ENCODE data around the gene CAPN3.

CAPN3 gene

DNA sequence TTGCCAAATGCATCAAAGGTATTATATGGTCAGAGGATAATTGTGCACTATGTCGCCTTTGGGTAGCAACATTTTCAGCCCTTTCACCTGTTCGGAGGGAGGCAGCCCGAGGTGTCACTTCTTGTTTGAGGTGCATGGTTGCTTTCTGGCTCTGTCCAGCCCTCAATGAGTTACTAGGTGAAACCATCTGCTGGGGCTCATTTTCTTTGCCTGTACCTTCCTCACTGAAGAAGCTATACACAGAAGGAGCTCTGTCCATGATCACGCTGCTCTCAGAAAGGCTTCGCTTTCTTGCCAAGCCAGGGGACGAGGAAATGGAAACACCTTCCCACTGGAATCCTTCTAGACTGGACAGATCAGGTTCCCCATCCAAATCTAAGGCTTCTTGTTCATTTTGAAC is 89.0 kb downstream of the CAPN3 start (continued):
- TF ChIP-seq, protein P1, sequence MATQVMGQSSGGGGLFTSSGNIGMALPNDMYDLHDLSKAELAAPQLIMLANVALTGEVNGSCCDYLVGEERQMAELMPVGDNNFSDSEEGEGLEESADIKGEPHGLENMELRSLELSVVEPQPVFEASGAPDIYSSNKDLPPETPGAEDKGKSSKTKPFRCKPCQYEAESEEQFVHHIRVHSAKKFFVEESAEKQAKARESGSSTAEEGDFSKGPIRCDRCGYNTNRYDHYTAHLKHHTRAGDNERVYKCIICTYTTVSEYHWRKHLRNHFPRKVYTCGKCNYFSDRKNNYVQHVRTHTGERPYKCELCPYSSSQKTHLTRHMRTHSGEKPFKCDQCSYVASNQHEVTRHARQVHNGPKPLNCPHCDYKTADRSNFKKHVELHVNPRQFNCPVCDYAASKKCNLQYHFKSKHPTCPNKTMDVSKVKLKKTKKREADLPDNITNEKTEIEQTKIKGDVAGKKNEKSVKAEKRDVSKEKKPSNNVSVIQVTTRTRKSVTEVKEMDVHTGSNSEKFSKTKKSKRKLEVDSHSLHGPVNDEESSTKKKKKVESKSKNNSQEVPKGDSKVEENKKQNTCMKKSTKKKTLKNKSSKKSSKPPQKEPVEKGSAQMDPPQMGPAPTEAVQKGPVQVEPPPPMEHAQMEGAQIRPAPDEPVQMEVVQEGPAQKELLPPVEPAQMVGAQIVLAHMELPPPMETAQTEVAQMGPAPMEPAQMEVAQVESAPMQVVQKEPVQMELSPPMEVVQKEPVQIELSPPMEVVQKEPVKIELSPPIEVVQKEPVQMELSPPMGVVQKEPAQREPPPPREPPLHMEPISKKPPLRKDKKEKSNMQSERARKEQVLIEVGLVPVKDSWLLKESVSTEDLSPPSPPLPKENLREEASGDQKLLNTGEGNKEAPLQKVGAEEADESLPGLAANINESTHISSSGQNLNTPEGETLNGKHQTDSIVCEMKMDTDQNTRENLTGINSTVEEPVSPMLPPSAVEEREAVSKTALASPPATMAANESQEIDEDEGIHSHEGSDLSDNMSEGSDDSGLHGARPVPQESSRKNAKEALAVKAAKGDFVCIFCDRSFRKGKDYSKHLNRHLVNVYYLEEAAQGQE (tag by site-specific recombination; IDR thresholded peaks at IDR 0.05): no peak
- no peak for TF ChIP-seq FEZF1 (tag by site-specific recombination; IDR thresholded peaks at IDR 0.05)
- TF ChIP-seq ZIC2 (tag by site-specific recombination; IDR thresholded peaks at IDR 0.05): no peak
- no peak for TF ChIP-seq ZNF302 (tag by site-specific recombination; IDR thresholded peaks at IDR 0.05; ENCODE audit: low read depth)

DNA sequence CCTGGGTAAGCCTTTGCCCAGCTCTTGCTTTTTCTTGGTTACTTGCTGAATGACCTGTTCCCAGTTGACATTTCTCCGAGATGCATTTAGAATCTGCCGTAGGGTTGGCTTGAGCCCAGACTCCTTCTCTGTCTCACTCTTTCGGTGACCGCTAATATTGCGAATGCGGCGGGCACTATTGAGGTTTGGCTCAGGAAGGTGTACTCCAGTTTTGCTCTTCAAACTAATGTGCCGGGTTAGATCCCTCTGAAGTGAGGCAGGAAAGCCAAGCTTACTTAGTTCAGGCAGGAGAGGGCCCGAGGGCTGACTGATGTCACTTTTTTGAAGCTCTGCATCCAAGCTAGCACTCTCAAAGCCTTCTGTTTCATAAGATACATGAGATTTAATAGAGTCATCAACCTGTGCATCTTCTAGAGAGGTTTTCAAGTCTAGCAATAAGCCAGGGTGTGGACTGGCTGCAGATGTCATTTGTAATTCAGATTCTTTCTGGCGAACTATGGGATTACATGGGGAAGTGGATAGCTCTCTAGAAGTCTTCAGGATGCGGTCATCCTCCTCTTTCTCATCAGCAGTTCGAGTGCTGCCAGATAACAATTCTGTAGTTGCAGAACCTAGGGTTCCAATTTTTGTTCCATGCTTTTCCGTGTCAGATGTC is 90.6 kb downstream of the CAPN3 start:
- H3K27ac ChIP-seq (ENCODE audit: extremely low read depth, low read depth, low read length): no peak overlapping the region
- no peaks in the 10 kb centered on the region for H3K9me3 ChIP-seq (ENCODE audit: control insufficient read depth, insufficient read depth, low read depth, low read length)
- CTCF ChIA-PET: no interaction called here
- H3K4me1 ChIP-seq (ENCODE audit: control insufficient read depth, insufficient read depth, low read length): no peaks in the 10 kb centered on the region
- TF ChIP-seq ZNF146 (tag by site-specific recombination; IDR thresholded peaks at IDR 0.05) (no peak), ZNF221 (tag by site-specific recombination; IDR thresholded peaks at IDR 0.05; ENCODE audit: borderline replicate concordance) (no peak), OSR2 (tag by site-specific recombination; IDR thresholded peaks at IDR 0.05) (no peak)
- TF ChIP-seq, protein P2, sequence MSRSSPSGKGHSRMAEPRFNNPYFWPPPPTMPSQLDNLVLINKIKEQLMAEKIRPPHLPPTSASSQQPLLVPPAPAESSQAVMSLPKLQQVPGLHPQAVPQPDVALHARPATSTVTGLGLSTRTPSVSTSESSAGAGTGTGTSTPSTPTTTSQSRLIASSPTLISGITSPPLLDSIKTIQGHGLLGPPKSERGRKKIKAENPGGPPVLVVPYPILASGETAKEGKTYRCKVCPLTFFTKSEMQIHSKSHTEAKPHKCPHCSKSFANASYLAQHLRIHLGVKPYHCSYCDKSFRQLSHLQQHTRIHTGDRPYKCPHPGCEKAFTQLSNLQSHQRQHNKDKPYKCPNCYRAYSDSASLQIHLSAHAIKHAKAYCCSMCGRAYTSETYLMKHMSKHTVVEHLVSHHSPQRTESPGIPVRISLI (tag by site-specific recombination; IDR thresholded peaks at IDR 0.05): no peak
- no peak overlapping the region for H3K4me3 ChIP-seq (ENCODE audit: low read depth, low read length)
- peaks cover 7 to 61% of the 10 kb centered on the region in 2 experiments; a peak in 2 of 3 replicates for H3K36me3 ChIP-seq (ENCODE audit: control insufficient read depth in 2 of 2, insufficient read depth in 1 of 2, low read length in 2 of 2)
- POLR2A ChIA-PET: no interaction called here

DNA sequence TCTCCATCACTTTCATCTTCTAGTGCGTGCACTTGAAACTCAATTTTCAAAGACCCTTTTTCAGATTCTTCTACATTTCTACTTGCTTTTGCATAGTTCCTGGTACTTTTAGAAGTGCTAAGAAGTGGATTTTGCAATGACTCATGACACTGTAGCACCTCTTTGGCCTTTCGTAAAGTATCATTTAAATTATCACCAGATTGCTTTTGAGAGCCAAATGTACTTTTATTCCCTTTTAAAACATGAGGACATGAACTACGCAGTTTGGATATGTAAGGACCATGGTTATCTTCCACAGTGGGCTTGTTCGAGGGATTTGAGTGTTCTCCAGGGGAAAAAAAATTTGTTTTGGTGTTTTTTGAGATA is 91.1 kb downstream of the CAPN3 start:
- H3K9me3 ChIP-seq (ENCODE audit: control insufficient read depth, insufficient read depth, low read depth, low read length): no peaks in the 10 kb centered on the region
- H3K4me3 ChIP-seq (ENCODE audit: low read depth, low read length): no peak overlapping the region
- ChIA-PET POLR2A (no interaction called here), CTCF (no interaction called here)
- no peaks in the 10 kb centered on the region for H3K4me1 ChIP-seq (ENCODE audit: control insufficient read depth, insufficient read depth, low read length)
- TF ChIP-seq ZNF792 (tag by site-specific recombination; IDR thresholded peaks at IDR 0.05) (no peak), ZBTB17 (tag by site-specific recombination; IDR thresholded peaks at IDR 0.05) (no peak), WT1 (tag by site-specific recombination; IDR thresholded peaks at IDR 0.05) (no peak), ZNF626 (tag by site-specific recombination; IDR thresholded peaks at IDR 0.05) (no peak), ZNF843 (tag by site-specific recombination; IDR thresholded peaks at IDR 0.05) (no peak)
- TF ChIP-seq, protein P3, sequence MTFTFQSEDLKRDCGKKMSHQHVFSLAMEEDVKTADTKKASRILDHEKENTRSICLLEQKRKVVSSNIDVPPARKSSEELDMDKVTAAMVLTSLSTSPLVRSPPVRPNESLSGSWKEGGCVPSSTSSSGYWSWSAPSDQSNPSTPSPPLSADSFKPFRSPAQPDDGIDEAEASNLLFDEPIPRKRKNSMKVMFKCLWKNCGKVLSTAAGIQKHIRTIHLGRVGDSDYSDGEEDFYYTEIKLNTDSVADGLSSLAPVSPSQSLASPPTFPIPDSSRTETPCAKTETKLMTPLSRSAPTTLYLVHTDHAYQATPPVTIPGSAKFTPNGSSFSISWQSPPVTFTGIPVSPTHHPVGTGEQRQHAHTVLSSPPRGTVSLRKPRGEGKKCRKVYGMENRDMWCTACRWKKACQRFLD (tag by site-specific recombination; IDR thresholded peaks at IDR 0.05): no peak
- no peak overlapping the region for H3K27ac ChIP-seq (ENCODE audit: extremely low read depth, low read depth, low read length)
- H3K36me3 ChIP-seq (ENCODE audit: control insufficient read depth in 2 of 2, insufficient read depth in 1 of 2, low read length in 2 of 2): peaks cover 7 to 56% of the 10 kb centered on the region in 2 experiments; a peak in 2 of 3 replicates

DNA sequence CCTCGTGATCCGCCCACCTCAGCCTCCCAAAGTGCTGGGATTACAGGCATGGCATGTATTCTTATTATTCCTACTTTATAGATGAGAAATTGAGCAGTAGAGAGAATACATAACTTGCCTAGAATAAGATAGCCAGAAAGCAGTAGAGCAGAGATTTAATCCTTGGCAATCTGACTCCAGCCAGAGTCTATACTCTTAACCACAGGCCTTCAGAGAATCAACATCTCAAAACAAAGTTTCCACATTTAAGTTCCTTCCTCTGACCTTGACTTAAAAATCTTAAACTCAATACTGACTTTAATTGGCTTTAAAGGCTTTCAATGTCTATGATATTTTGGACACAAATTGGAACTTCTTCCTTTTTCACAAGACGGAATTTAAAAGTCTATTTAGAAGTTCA is 94.5 kb downstream of the CAPN3 start:
- no peaks in the 10 kb centered on the region for H3K9me3 ChIP-seq (ENCODE audit: control insufficient read depth, insufficient read depth, low read depth, low read length)
- ChIA-PET POLR2A (no interaction called here), CTCF (no interaction called here)
- H3K4me3 ChIP-seq (ENCODE audit: low read depth, low read length): no peak overlapping the region
- no peak overlapping the region for H3K27ac ChIP-seq (ENCODE audit: extremely low read depth, low read depth, low read length)
- peaks cover 7 to 26% of the 10 kb centered on the region in 2 experiments; a peak in 2 of 3 replicates for H3K36me3 ChIP-seq (ENCODE audit: control insufficient read depth in 2 of 2, insufficient read depth in 1 of 2, low read length in 2 of 2)
- H3K4me1 ChIP-seq (ENCODE audit: control insufficient read depth, insufficient read depth, low read length): no peaks in the 10 kb centered on the region
- TF ChIP-seq ZFP69B (tag by site-specific recombination; IDR thresholded peaks at IDR 0.05) (no peak), ZNF335 (tag by site-specific recombination; conservative IDR thresholded peaks at IDR 0.05) (no peak), ZNF624 (tag by site-specific recombination; IDR thresholded peaks at IDR 0.05) (no peak), ZNF654 (tag by site-specific recombination; IDR thresholded peaks at IDR 0.05; ENCODE audit: low read depth) (no peak), SCRT1 (tag by site-specific recombination; IDR thresholded peaks at IDR 0.05; ENCODE audit: borderline replicate concordance) (no peak), ZFP37 (tag by site-specific recombination; IDR thresholded peaks at IDR 0.05) (no peak), ZNF266 (tag by site-specific recombination; IDR thresholded peaks at IDR 0.05; ENCODE audit: low read depth) (no peak), ZNF792 (tag by site-specific recombination; IDR thresholded peaks at IDR 0.05) (no peak)
- TF ChIP-seq, protein P4, sequence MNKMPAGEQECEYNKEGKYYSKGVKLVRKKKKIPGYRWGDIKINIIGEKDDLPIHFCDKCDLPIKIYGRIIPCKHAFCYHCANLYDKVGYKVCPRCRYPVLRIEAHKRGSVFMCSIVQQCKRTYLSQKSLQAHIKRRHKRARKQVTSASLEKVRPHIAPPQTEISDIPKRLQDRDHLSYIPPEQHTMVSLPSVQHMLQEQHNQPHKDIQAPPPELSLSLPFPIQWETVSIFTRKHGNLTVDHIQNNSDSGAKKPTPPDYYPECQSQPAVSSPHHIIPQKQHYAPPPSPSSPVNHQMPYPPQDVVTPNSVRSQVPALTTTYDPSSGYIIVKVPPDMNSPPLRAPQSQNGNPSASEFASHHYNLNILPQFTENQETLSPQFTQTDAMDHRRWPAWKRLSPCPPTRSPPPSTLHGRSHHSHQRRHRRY (tag by site-specific recombination; IDR thresholded peaks at IDR 0.05): no peak

Data from HEK293 (cell line).